HepG2 (cell line): Measurements from ENCODE around the gene TMEM131L. TPM values are rescaled to one million over a fixed set of nuclear protein-coding genes. Genes with fewer than 3 reads are reported as not detected.

Experiments used
- ATAC-seq: fragments of 200-7000 bp; cut with Tn5 transposase; 3 replicates; pipeline ENCODE4 v1.9.1; 2020; ENCODE audit warnings: mild to moderate bottlenecking, moderate library complexity
- BruUV-seq: library from RNA; stranded (reverse); fragments of 400-500 nt; replicated peaks from 2 replicates; lab custom pipeline; 2021; lab: Mats Ljungman, UMichigan
- CTCF ChIA-PET: fragments of 300-600 bp; formaldehyde crosslinking; extraction: SDS; loops from one replicate; lab custom pipeline; 2021; ENCODE audit warnings: low total read pairs, inconsistent platforms, low intra/inter-chr PET ratio; lab: Yijun Ruan, JAX
- POLR2A ChIA-PET: fragments of 350-600 bp; sonication (Branson Sonifier 250); formaldehyde crosslinking; loops from one replicate; lab custom pipeline; 2020; ENCODE audit warnings: antibody characterized with exemption, inconsistent platforms; lab: Yijun Ruan, JAX
- DNase-seq: peaks from one replicate; pipeline ENCODE4 v3.0.0-alpha.2; 2015; ENCODE audit warnings: low spot score
- FAIRE-seq: peaks from 3 replicates; lab custom pipeline; 2011; peaks lifted over from hg19 to GRCh38; lab: Jason Lieb, UNC
- H2AFZ ChIP-seq: one replicate; pipeline ENCODE4 v1.6.1; 2011; ENCODE audit warnings: low read length, inconsistent platforms
- H3K27ac ChIP-seq: fragments of 300-600 bp; 3 replicates; pipeline ENCODE4 v1.8.0; 2011; ENCODE audit warnings: mixed run types, mild to moderate bottlenecking, mixed read lengths, low read length, inconsistent platforms; ENCODE audit not compliant: insufficient read depth; ENCODE audit errors: extremely low read length
- H3K27me3 ChIP-seq, 2 experiments: fragments of 200-600 bp in 1 of 2; 2 replicates in 1 of 2; 3 replicates in 1 of 2; pipeline versions ENCODE4 v1.6.0 to v1.8.0; 2011; ENCODE audit warnings: low read length in 2 of 2, mild to moderate bottlenecking in 2 of 2, moderate library complexity in 2 of 2, inconsistent platforms in 1 of 2; ENCODE audit not compliant: insufficient read depth in 2 of 2, control insufficient read depth in 1 of 2
- H3K36me3 ChIP-seq, 2 experiments: fragments of 200-600 bp in 1 of 2; replicated peaks in 1 of 2; 2 replicates in 1 of 2; 3 replicates in 1 of 2; pipeline versions ENCODE4 v1.5.1 to v1.8.0; 2011; ENCODE audit warnings: low read length in 2 of 2, inconsistent platforms in 1 of 2; ENCODE audit not compliant: insufficient read depth in 2 of 2, control insufficient read depth in 1 of 2
- H3K4me1 ChIP-seq: 2 replicates; pipeline ENCODE4 v1.5.1; 2012; ENCODE audit warnings: low read length, inconsistent platforms; ENCODE audit not compliant: insufficient read depth
- H3K4me2 ChIP-seq: 2 replicates; pipeline ENCODE4 v1.6.0; 2011; ENCODE audit warnings: low read depth, low read length, inconsistent platforms
- H3K4me3 ChIP-seq, 3 experiments: fragments of 200-600 bp in 1 of 3; sonication (generic), shearing (Covaris generic) in 1 of 3; replicated peaks in 1 of 3; 2 replicates each; pipeline ENCODE4 v1.5.1; 2011 to 2016; ENCODE audit warnings: low read length in 3 of 3, inconsistent platforms in 2 of 3, low read depth in 2 of 3, mild to moderate bottlenecking in 2 of 3, control low read depth in 1 of 3, mixed read lengths in 1 of 3; ENCODE audit not compliant: insufficient read depth in 1 of 3
- H3K79me2 ChIP-seq: one replicate; pipeline ENCODE4 v1.6.1; 2011; ENCODE audit warnings: low read length, inconsistent platforms; ENCODE audit not compliant: insufficient read depth
- H3K9ac ChIP-seq: 2 replicates; pipeline ENCODE4 v1.6.0; 2011; ENCODE audit warnings: mild to moderate bottlenecking, low read depth, low read length, inconsistent platforms; ENCODE audit not compliant: insufficient read depth
- H3K9me3 ChIP-seq: 2 replicates; pipeline ENCODE4 v1.5.1; 2012; ENCODE audit warnings: mild to moderate bottlenecking, low read length
- H4K20me1 ChIP-seq: 2 replicates; pipeline ENCODE4 v1.6.0; 2011; ENCODE audit warnings: inconsistent platforms, mild to moderate bottlenecking, low read length, moderate library complexity; ENCODE audit not compliant: insufficient read depth
- CBFB ChIP-seq: sonication (generic); formaldehyde crosslinking; IDR thresholded peaks from 2 replicates; pipeline ENCODE4 v1.4.0; 2020; ENCODE audit warnings: missing genetic modification reagents
- CEBPB ChIP-seq: IDR thresholded peaks from 2 replicates; pipeline ENCODE4 v1.6.1; 2011; ENCODE audit warnings: low read depth, low read length, improper control_type of control experiment, borderline replicate concordance
- HNF4A ChIP-seq: sonication (generic); formaldehyde crosslinking; IDR thresholded peaks from 2 replicates; pipeline ENCODE4 v1.4.0; 2020; ENCODE audit warnings: missing genetic modification reagents
- NFKB2 ChIP-seq: sonication (generic); formaldehyde crosslinking; IDR thresholded peaks from 2 replicates; pipeline ENCODE4 v1.4.0; 2020; ENCODE audit warnings: missing genetic modification reagents, borderline replicate concordance
- PAF1 ChIP-seq: IDR thresholded peaks from 2 replicates; pipeline ENCODE4 v1.6.1; 2016; ENCODE audit warnings: missing genetic modification reagents, missing compliant biosample characterization
- RCOR2 ChIP-seq: IDR thresholded peaks from 2 replicates; pipeline ENCODE4 v1.6.1; 2016; ENCODE audit warnings: missing biosample characterization, missing genetic modification reagents
- REPIN1 ChIP-seq: sonication (generic); formaldehyde crosslinking; IDR thresholded peaks from 2 replicates; pipeline ENCODE4 v1.8.0; 2022; ENCODE audit warnings: missing genetic modification reagents, low read depth, mild to moderate bottlenecking, borderline replicate concordance
- TSC22D2 ChIP-seq: sonication (generic); formaldehyde crosslinking; IDR thresholded peaks from 2 replicates; pipeline ENCODE4 v1.5.1; 2020; ENCODE audit warnings: missing genetic modification reagents, mild to moderate bottlenecking, borderline replicate concordance
- ZNF10 ChIP-seq: sonication (generic); formaldehyde crosslinking; IDR thresholded peaks from 2 replicates; pipeline ENCODE4 v1.4.0; 2020; ENCODE audit warnings: mild to moderate bottlenecking, low read depth, missing genetic modification reagents, borderline replicate concordance
- ZNF205 ChIP-seq: IDR thresholded peaks from 2 replicates; pipeline ENCODE4 v1.6.1; 2018; ENCODE audit warnings: missing biosample characterization, missing genetic modification reagents
- ZNF317 ChIP-seq: sonication (generic); formaldehyde crosslinking; IDR thresholded peaks from 2 replicates; pipeline ENCODE4 v1.5.0; 2020; ENCODE audit warnings: mild to moderate bottlenecking, missing genetic modification reagents
- ZNF605 ChIP-seq: sonication (generic); formaldehyde crosslinking; IDR thresholded peaks from 2 replicates; pipeline ENCODE4 v1.8.0; 2022; ENCODE audit warnings: mild to moderate bottlenecking, missing genetic modification reagents
- ZNF614 ChIP-seq: IDR thresholded peaks from 2 replicates; pipeline ENCODE4 v1.6.1; 2018; ENCODE audit warnings: missing biosample characterization, missing genetic modification reagents, inconsistent platforms, borderline replicate concordance
- ZNF674 ChIP-seq: sonication (generic); formaldehyde crosslinking; IDR thresholded peaks from 2 replicates; pipeline ENCODE4 v1.5.0; 2020; ENCODE audit warnings: low read depth, mild to moderate bottlenecking, missing genetic modification reagents
- WGBS: methylation state at CpG from one replicate; pipeline ENCODE4 v1.1.6; 2017; ENCODE audit warnings: low lambda C conversion rate; 5-methylcytosine and 5-hydroxymethylcytosine counted together
- in situ Hi-C: cut with HindIII; loops from 2 replicates; pipeline ENCODE4 v1.10.0; 2017; ENCODE audit warnings: low pct_unique_long_range_greater_than_20kb; ENCODE audit not compliant: extremely low pct_ligation_motif_present
- intact Hi-C: fragments of 100-400 bp; cut with micrococcal nuclease; formaldehyde crosslinking; loops from one replicate; pipeline ENCODE4 v1.10.0; 2022; ENCODE audit not compliant: unreplicated experiment
- polyA plus RNA-seq, 8 experiments: library from polyadenylated mRNA; depleted of rRNA in 3 of 8; stranded (reverse) in 7 of 8; unstranded in 1 of 8; fragments of >200 nt; fragmentation: Illumina TruSeq in 4 of 8; extraction: Trizol in 4 of 8; gene quantifications; 2 replicates each; pipeline versions ENCODE4 v1.2.1 to v1.2.3, GENCODE V29; 2011 to 2016; ENCODE audit warnings: low read depth in 4 of 8, missing spikeins in 1 of 8, mixed read lengths in 1 of 8; ENCODE audit not compliant: insufficient read depth in 1 of 8
- total RNA-seq, 5 experiments: library from RNA; depleted of rRNA; stranded (reverse); fragments of >200 nt; fragmentation: Illumina TruSeq; extraction: Trizol; gene quantifications; 2 replicates each; pipeline ENCODE4 v1.2.3, GENCODE V29; 2016; ENCODE audit warnings: low read depth in 1 of 5
- TF ChIP-seq, protein P1 (sequence below): sonication (generic); formaldehyde crosslinking; IDR thresholded peaks from 2 replicates; pipeline ENCODE4 v1.4.0; 2020; ENCODE audit warnings: missing genetic modification reagents, borderline replicate concordance
- TF ChIP-seq, protein P2 (sequence below): sonication (generic); formaldehyde crosslinking; conservative IDR thresholded peaks from 2 replicates; pipeline ENCODE4 v1.8.1; 2023; ENCODE audit warnings: missing genetic modification reagents
- TF ChIP-seq, protein P3 (sequence below): sonication (generic); formaldehyde crosslinking; IDR thresholded peaks from 2 replicates; pipeline ENCODE4 v1.8.0; 2022; ENCODE audit warnings: missing genetic modification reagents, mild to moderate bottlenecking, moderate library complexity, borderline replicate concordance

Gene TMEM131L
- total and polyA plus RNA-seq, 2 of the 13 experiments (the other 11 are each of a cell fraction or from before 2014, with no cell fraction given), result 2.2 to 4.5 TPM

DNA sequence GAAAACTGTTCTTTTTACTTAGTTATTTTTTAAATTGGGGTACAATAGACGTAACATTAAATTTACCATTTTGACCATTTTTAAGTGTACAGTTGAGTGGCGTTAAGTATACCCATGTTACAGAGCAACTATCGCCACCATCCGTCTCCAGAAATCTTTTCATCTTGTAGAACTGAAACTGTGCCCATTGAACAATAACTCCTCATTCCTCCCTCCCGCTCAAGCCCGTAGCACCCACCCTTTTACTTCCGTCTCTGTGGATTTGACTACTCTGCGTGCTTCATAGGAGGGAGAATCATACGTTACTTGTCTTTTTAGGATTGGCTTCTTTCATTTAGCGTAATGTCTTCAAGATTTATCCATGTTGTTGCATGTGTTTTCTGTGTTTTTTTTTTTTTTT lies 55.3 kb downstream of the TMEM131L start (continued):
- TF ChIP-seq, protein P1, sequence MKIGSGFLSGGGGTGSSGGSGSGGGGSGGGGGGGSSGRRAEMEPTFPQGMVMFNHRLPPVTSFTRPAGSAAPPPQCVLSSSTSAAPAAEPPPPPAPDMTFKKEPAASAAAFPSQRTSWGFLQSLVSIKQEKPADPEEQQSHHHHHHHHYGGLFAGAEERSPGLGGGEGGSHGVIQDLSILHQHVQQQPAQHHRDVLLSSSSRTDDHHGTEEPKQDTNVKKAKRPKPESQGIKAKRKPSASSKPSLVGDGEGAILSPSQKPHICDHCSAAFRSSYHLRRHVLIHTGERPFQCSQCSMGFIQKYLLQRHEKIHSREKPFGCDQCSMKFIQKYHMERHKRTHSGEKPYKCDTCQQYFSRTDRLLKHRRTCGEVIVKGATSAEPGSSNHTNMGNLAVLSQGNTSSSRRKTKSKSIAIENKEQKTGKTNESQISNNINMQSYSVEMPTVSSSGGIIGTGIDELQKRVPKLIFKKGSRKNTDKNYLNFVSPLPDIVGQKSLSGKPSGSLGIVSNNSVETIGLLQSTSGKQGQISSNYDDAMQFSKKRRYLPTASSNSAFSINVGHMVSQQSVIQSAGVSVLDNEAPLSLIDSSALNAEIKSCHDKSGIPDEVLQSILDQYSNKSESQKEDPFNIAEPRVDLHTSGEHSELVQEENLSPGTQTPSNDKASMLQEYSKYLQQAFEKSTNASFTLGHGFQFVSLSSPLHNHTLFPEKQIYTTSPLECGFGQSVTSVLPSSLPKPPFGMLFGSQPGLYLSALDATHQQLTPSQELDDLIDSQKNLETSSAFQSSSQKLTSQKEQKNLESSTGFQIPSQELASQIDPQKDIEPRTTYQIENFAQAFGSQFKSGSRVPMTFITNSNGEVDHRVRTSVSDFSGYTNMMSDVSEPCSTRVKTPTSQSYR (CRISPR knock-in tag), result no peak
- TF ChIP-seq PAF1 (no peak), HNF4A (CRISPR knock-in tag) (no peak), ZNF317 (CRISPR knock-in tag) (no peak), REPIN1 (CRISPR knock-in tag) (no peak), ZNF674 (CRISPR knock-in tag) (no peak), CBFB (CRISPR knock-in tag) (no peak), ZNF614 (no peak)

DNA sequence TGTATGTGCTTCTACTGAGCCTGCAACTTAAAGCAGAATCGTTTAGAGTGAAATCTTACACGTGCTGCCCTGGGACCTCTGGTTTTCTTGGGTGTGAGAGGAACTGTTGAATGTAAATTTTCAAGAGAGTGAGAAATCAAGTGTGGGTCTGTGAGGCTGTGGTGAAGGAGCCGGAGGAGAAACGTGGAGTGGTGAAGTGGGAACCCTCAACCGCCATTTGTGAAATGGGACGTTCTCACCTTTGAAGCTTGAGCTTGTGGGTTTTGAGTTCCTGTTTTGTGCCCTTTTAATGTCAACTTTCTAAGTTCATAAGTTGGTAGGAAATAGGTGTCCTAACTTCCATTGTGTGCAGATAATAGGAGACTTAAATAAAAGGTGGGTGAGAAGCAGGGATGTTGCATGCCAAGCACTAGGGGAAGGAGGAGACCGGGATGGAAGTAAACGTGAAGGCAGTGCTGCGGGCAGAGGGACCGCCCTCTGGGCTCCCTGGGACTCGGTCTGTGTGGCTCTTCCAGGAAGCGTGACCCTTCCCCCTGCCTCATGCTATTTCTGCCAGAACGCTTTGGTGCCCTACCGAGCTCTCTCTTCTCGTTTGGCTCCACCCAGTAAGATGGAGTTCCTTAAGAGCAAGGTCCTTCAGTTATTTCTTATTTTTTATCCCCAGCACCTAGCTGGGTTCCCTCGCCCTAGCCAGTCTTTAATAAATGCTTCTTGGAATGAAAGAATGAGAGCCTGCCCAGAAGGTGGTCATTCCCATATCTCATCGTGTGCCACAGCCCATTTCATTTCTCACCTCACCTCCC lies 56.0 kb downstream of the TMEM131L start:
- Histone ChIP-seq H2AFZ (no peak overlapping the region), H3K9ac (no peak overlapping the region), H3K4me1 (peaks cover 30% of the 10 kb centered on the region), H3K79me2 (no peaks in the 10 kb centered on the region), H3K4me2 (no peak overlapping the region), H3K27ac (no peak overlapping the region), H3K27me3 (no peaks in the 10 kb centered on the region), H3K9me3 (no peaks in the 10 kb centered on the region), H4K20me1 (no peaks in the 10 kb centered on the region), H3K36me3 (no peaks in the 10 kb centered on the region; a peak in 1 of 5 replicates), H3K4me3 (no peak overlapping the region)
- FAIRE-seq, result no peak
- no peak for DNase-seq
- CTCF ChIA-PET, result no interaction called here
- ATAC-seq, result no peak
- intact Hi-C loops (no loop called here), in situ Hi-C loops (no loop called here)
- BruUV-seq, result no TSS peak
- WGBS, result 94% methylated on average over 16 of the region's 17 CpGs
- POLR2A ChIA-PET, result no interaction called here
- TF ChIP-seq, protein P2, sequence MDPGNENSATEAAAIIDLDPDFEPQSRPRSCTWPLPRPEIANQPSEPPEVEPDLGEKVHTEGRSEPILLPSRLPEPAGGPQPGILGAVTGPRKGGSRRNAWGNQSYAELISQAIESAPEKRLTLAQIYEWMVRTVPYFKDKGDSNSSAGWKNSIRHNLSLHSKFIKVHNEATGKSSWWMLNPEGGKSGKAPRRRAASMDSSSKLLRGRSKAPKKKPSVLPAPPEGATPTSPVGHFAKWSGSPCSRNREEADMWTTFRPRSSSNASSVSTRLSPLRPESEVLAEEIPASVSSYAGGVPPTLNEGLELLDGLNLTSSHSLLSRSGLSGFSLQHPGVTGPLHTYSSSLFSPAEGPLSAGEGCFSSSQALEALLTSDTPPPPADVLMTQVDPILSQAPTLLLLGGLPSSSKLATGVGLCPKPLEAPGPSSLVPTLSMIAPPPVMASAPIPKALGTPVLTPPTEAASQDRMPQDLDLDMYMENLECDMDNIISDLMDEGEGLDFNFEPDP (CRISPR knock-in tag), result no peak
- TF ChIP-seq, protein P3, sequence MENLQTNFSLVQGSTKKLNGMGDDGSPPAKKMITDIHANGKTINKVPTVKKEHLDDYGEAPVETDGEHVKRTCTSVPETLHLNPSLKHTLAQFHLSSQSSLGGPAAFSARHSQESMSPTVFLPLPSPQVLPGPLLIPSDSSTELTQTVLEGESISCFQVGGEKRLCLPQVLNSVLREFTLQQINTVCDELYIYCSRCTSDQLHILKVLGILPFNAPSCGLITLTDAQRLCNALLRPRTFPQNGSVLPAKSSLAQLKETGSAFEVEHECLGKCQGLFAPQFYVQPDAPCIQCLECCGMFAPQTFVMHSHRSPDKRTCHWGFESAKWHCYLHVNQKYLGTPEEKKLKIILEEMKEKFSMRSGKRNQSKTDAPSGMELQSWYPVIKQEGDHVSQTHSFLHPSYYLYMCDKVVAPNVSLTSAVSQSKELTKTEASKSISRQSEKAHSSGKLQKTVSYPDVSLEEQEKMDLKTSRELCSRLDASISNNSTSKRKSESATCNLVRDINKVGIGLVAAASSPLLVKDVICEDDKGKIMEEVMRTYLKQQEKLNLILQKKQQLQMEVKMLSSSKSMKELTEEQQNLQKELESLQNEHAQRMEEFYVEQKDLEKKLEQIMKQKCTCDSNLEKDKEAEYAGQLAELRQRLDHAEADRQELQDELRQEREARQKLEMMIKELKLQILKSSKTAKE (CRISPR knock-in tag), result no peak
- TF ChIP-seq ZNF10 (CRISPR knock-in tag) (no peak), ZNF205 (CRISPR knock-in tag) (no peak), TSC22D2 (CRISPR knock-in tag) (no peak), NFKB2 (CRISPR knock-in tag) (no peak), RCOR2 (CRISPR knock-in tag) (no peak), ZNF605 (CRISPR knock-in tag) (no peak), CEBPB (no peak)
